ENCODE measurements around the gene RALGAPB. TPM values are rescaled to one million over a fixed set of nuclear protein-coding genes. Genes with fewer than 3 reads are reported as not detected.

Gene RALGAPB
- total and polyA plus RNA-seq, 4 donors: 9.0 to 58.5 (median 21.3) TPM

DNA sequence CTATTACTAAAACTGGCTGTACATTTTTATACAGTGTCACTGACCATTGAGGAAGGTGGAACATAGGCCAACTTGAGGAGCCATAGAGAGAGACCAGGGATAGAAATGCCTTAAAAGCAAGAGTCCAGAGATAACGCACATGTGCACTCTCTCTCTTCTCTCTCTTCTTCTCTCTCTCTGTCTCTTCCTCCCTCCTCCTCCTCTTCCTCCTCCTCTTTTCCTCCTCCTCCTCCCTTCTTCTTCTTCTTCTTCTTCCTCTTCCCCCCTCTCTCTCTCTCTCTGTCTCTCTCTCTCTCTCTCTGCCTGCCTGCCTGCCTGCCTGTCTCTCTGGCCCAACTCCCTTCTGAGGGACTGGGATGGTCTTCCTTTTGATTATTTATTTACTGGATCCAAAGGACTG, 92.0 kb downstream of the RALGAPB start:
- TF ChIP-seq, protein P1, sequence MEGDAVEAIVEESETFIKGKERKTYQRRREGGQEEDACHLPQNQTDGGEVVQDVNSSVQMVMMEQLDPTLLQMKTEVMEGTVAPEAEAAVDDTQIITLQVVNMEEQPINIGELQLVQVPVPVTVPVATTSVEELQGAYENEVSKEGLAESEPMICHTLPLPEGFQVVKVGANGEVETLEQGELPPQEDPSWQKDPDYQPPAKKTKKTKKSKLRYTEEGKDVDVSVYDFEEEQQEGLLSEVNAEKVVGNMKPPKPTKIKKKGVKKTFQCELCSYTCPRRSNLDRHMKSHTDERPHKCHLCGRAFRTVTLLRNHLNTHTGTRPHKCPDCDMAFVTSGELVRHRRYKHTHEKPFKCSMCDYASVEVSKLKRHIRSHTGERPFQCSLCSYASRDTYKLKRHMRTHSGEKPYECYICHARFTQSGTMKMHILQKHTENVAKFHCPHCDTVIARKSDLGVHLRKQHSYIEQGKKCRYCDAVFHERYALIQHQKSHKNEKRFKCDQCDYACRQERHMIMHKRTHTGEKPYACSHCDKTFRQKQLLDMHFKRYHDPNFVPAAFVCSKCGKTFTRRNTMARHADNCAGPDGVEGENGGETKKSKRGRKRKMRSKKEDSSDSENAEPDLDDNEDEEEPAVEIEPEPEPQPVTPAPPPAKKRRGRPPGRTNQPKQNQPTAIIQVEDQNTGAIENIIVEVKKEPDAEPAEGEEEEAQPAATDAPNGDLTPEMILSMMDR (IDR thresholded peaks at IDR 0.05; ENCODE audit: control extremely low read depth, extremely low read depth): no peak
- H3K27me3 ChIP-seq (ENCODE audit: control insufficient read depth in 3 of 3, insufficient read depth in 3 of 3, low read length in 2 of 3): no peaks in the 10 kb centered on the region
- H3K36me3 ChIP-seq (ENCODE audit: control insufficient read depth in 4 of 4, insufficient read depth in 4 of 4, low read length in 4 of 4): peaks cover 7 to 31% (median 17%) of the 10 kb centered on the region in 4 donors
- H3K9ac ChIP-seq (ENCODE audit: insufficient read depth in 1 of 2, low read length in 2 of 2): no peak overlapping the region
- H3K9me3 ChIP-seq (ENCODE audit: control insufficient read depth in 4 of 4, insufficient read depth in 3 of 4, low read length in 3 of 4): no peaks in the 10 kb centered on the region
- DNase-seq (no peak), ATAC-seq (ENCODE audit: insufficient read depth, low FRiP score) (no peak)
- H3K4me1 ChIP-seq (ENCODE audit: control insufficient read depth in 5 of 5, insufficient read depth in 5 of 5, low read length in 5 of 5): no peaks in the 10 kb centered on the region
- no peak overlapping the region for H3K4me3 ChIP-seq
- no peak overlapping the region for H3K27ac ChIP-seq (ENCODE audit: low read depth in 1 of 2, low read length in 1 of 2)
- WGBS, 2 donors: 97 to 100% methylated on average over 1 of the region's 1 CpG

DNA sequence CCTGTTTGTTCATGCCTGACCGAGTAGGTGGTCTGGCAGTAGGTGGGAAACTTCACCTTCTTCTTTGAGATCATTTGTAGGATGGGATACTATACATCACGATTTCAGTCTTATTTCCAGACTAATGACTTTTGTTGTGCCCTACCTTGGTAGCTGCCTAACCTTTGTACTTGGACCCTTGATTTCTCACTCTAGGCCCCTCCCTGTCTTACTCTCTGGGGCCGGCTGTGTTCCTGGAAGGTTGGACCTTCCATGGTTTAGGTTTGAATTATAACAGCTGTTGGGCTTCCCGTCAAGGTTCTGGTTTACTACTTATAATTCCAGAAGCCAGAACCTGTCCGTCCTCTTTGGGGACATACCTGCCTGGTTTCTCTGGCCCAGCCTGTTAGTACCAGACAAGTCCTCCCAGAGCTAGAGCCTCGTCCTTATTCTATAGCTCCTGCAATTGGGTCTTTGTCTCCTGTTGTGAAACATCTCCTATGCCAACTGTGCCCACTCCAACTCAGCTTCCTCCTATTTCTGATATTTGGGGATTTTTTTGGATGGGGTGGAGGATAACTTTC, 93.5 kb downstream of the RALGAPB start:
- H3K27me3 ChIP-seq (ENCODE audit: control insufficient read depth in 3 of 3, insufficient read depth in 3 of 3, low read length in 2 of 3): no peaks in the 10 kb centered on the region
- H3K27ac ChIP-seq (ENCODE audit: low read depth in 1 of 2, low read length in 1 of 2): no peak overlapping the region
- H3K4me1 ChIP-seq (ENCODE audit: control insufficient read depth in 5 of 5, insufficient read depth in 5 of 5, low read length in 5 of 5): no peaks in the 10 kb centered on the region
- no peak overlapping the region for H3K4me3 ChIP-seq
- ATAC-seq (ENCODE audit: insufficient read depth, low FRiP score) (no peak), DNase-seq (no peak)
- WGBS, 2 donors: 91 to 93% methylated on average over 6 of the region's 6 CpGs
- H3K9ac ChIP-seq (ENCODE audit: insufficient read depth in 1 of 2, low read length in 2 of 2): no peak overlapping the region
- peaks cover 6 to 32% (median 16%) of the 10 kb centered on the region in 4 donors for H3K36me3 ChIP-seq (ENCODE audit: control insufficient read depth in 4 of 4, insufficient read depth in 4 of 4, low read length in 4 of 4)
- TF ChIP-seq, protein P1 (IDR thresholded peaks at IDR 0.05; ENCODE audit: control extremely low read depth, extremely low read depth): no peak
- H3K9me3 ChIP-seq (ENCODE audit: control insufficient read depth in 4 of 4, insufficient read depth in 3 of 4, low read length in 3 of 4): no peaks in the 10 kb centered on the region

DNA sequence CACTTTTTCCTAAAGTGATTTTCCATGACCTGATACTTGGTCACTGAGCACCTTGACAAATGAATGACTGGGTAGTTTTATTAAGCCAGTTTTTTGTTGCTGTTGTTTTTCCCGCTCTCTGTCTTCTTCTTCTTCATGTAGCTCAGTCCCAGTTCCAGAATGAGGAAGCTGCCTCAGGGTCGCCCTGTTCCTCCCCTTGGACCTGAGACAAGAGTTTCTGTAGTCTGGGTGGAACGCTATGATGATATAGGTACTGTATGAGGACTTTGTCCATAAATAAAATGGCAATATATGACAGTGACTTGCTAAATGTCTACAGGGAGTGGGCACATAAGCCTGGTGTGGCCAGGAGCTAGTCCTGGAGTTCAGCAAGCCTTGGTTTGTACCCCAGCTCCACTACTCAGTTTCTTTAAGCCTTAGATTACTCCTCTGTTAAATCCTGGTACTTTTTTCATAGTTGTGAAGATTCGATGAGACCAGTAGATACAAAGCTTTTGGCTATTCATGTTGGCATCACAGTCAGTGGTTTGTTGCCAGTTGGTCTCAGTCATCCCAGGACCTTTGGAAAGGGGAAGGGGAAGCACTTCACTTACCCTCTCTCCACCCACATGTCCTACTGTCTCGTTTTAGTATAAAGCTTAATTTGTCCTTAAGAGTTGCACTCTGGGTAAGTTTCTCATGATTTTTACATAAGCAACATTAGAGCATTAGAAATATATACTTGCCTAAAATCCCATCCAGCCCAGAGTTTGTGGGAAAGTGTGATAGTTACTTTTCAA, 97.3 kb downstream of the RALGAPB start:
- H3K9me3 ChIP-seq (ENCODE audit: control insufficient read depth in 4 of 4, insufficient read depth in 3 of 4, low read length in 3 of 4): no peaks in the 10 kb centered on the region
- 63 to 74% methylated on average over 5 of the region's 5 CpGs for WGBS, 2 donors
- peaks cover 6 to 32% (median 11%) of the 10 kb centered on the region in 4 donors for H3K36me3 ChIP-seq (ENCODE audit: control insufficient read depth in 4 of 4, insufficient read depth in 4 of 4, low read length in 4 of 4)
- ATAC-seq (ENCODE audit: insufficient read depth, low FRiP score) (no peak), DNase-seq (no peak)
- no peak overlapping the region for H3K9ac ChIP-seq (ENCODE audit: insufficient read depth in 1 of 2, low read length in 2 of 2)
- H3K27me3 ChIP-seq (ENCODE audit: control insufficient read depth in 3 of 3, insufficient read depth in 3 of 3, low read length in 2 of 3): no peaks in the 10 kb centered on the region
- H3K4me3 ChIP-seq: no peak overlapping the region
- TF ChIP-seq, protein P1 (IDR thresholded peaks at IDR 0.05; ENCODE audit: control extremely low read depth, extremely low read depth): no peak
- no peaks in the 10 kb centered on the region for H3K4me1 ChIP-seq (ENCODE audit: control insufficient read depth in 5 of 5, insufficient read depth in 5 of 5, low read length in 5 of 5)
- no peak overlapping the region for H3K27ac ChIP-seq (ENCODE audit: low read depth in 1 of 2, low read length in 1 of 2)

Measured in lung (tissue), 12 donors.